Panc1 (cell line): ENCODE data around the gene PHTF2. TPM values are rescaled to one million over a fixed set of nuclear protein-coding genes. Genes with fewer than 3 reads are reported as not detected.
A peak's percentile ranks its signal among the peaks of the same experiment; 100 is the strongest.

Experiments
- ATAC-seq: fragments of 200-7000 bp; cut with Tn5 transposase; 2 replicates; pipeline ENCODE4 v1.9.1; 2020; ENCODE audit warnings: mild to moderate bottlenecking, moderate library complexity
- BruUV-seq: library from RNA; stranded (reverse); fragments of 400-500 nt; replicated peaks from 2 replicates; lab custom pipeline; 2021; lab: Mats Ljungman, UMichigan
- CTCF ChIA-PET: fragments of 300-600 bp; sonication (Branson Sonifier 250); formaldehyde crosslinking; loops from one replicate; lab custom pipeline; 2022; ENCODE audit warnings: antibody characterized with exemption; lab: Charles Lee
- POLR2A ChIA-PET: fragments of 300-600 bp; sonication (Branson Sonifier 250); formaldehyde crosslinking; loops from one replicate; lab custom pipeline; 2022; ENCODE audit warnings: antibody characterized with exemption; lab: Charles Lee
- DNase-seq: peaks from one replicate; pipeline ENCODE4 v3.0.0-alpha.2; 2010; ENCODE audit warnings: low read depth, low spot score
- H3K27ac ChIP-seq: 2 replicates; pipeline ENCODE4 v1.5.1; 2011; ENCODE audit warnings: mild to moderate bottlenecking, low read length, inconsistent platforms
- H3K27me3 ChIP-seq: fragments of 200-500 bp; sonication (Bioruptor generic); 2 replicates; pipeline ENCODE4 v1.6.0; 2014; ENCODE audit warnings: low read length, inconsistent platforms; ENCODE audit not compliant: control insufficient read depth, insufficient read depth
- H3K36me3 ChIP-seq: fragments of 200-500 bp; sonication (Bioruptor generic); 2 replicates; pipeline ENCODE4 v1.5.1; 2014; ENCODE audit warnings: inconsistent platforms, mild to moderate bottlenecking, low read length, moderate library complexity; ENCODE audit not compliant: control insufficient read depth, insufficient read depth
- H3K4me1 ChIP-seq: 2 replicates; pipeline ENCODE4 v1.5.1; 2011; ENCODE audit warnings: inconsistent platforms, mild to moderate bottlenecking, low read length, moderate library complexity; ENCODE audit not compliant: control insufficient read depth, insufficient read depth
- H3K4me3 ChIP-seq, 2 experiments: 2 replicates each; pipeline ENCODE4 v1.5.1; 2011 to 2012; ENCODE audit warnings: low read depth in 2 of 2, low read length in 2 of 2, mild to moderate bottlenecking in 2 of 2, inconsistent platforms in 1 of 2, moderate library complexity in 1 of 2
- H3K9me3 ChIP-seq: fragments of 200-500 bp; sonication (Bioruptor generic); 2 replicates; pipeline ENCODE4 v1.5.1; 2014; ENCODE audit warnings: low read depth, mild to moderate bottlenecking, inconsistent platforms, low read length, moderate library complexity; ENCODE audit not compliant: control insufficient read depth, insufficient read depth
- CTCF ChIP-seq: fragments of 450-650 bp; IDR thresholded peaks from 2 replicates; pipeline ENCODE4 v1.5.1; 2017; ENCODE audit warnings: mild to moderate bottlenecking
- POLR2AphosphoS5 ChIP-seq: IDR thresholded peaks from 2 replicates; pipeline ENCODE4 v1.6.1; 2012; ENCODE audit warnings: mild to moderate bottlenecking, low read depth, low read length, moderate library complexity
- REST ChIP-seq, 2 experiments: IDR thresholded peaks; 2 replicates each; pipeline ENCODE4 v1.6.1; 2011 to 2012; ENCODE audit warnings: low read depth in 2 of 2, control low read depth in 1 of 2, low read length in 1 of 2, mild to moderate bottlenecking in 1 of 2, moderate library complexity in 1 of 2; ENCODE audit not compliant: insufficient read depth in 1 of 2
- SIN3A ChIP-seq: IDR thresholded peaks from 2 replicates; pipeline ENCODE4 v1.6.1; 2012; ENCODE audit warnings: low read depth, mild to moderate bottlenecking, low read length, moderate library complexity, borderline replicate concordance; ENCODE audit not compliant: insufficient read depth
- TCF7L2 ChIP-seq: IDR thresholded peaks from 2 replicates; pipeline ENCODE4 v1.6.1; 2011; ENCODE audit warnings: mild to moderate bottlenecking, low read depth, low read length, inconsistent platforms
- in situ Hi-C: cut with HindIII; loops from 2 replicates; pipeline ENCODE4 v1.10.0; 2016; ENCODE audit warnings: low sequenced_read_pairs, low pct_unique_long_range_greater_than_20kb
- intact Hi-C: fragments of 100-400 bp; cut with micrococcal nuclease; formaldehyde crosslinking; loops from one replicate; pipeline ENCODE4 v1.10.0; 2022; ENCODE audit not compliant: unreplicated experiment
- total RNA-seq: library from RNA; stranded (reverse); gene quantifications from one replicate; pipeline ENCODE4 v1.2.1, GENCODE V29; 2021; ENCODE audit not compliant: unreplicated experiment

PHTF2 gene
- total RNA-seq, 1 experiment from 2014 or later = 61.5 TPM

DNA sequence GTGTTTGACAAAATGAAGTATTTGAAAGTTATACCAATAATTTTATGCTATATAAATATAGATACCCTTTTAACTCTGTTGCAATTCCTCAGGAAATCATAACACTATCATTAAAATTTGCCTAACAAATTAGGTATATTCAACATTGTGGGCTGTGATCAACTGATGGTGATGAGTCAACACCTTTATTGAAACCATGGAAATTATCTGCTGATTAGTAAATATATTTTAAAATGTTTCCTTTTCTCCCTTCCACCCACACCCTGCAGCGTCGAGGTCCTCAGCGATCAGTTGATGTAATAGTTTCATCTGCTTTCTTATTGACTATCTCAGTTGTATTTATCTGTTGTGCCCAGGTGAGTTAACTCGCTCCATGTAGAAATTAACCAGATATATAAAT, 143.9 kb downstream of the PHTF2 start:
- H3K4me3 ChIP-seq = no peak overlapping the region
- CTCF ChIA-PET = no interaction called here
- no peak for ATAC-seq
- no peak overlapping the region for H3K27ac ChIP-seq
- POLR2A ChIA-PET = no interaction called here
- TF ChIP-seq TCF7L2 (no peak), SIN3A (no peak), CTCF (no peak), REST (IDR thresholded peaks at IDR 0.05; ENCODE audit: insufficient read depth in 1 of 2, low read depth in 2 of 2, low read length in 1 of 2) (no peak), POLR2AphosphoS5 (no peak)
- in situ Hi-C loops (no loop called here), intact Hi-C loops (no loop called here)
- DNase-seq = no peak
- H3K27me3 ChIP-seq = no peaks in the 10 kb centered on the region
- no peaks in the 10 kb centered on the region for H3K4me1 ChIP-seq
- H3K9me3 ChIP-seq = no peaks in the 10 kb centered on the region
- no TSS peak for BruUV-seq
- H3K36me3 ChIP-seq = no peaks in the 10 kb centered on the region; the same call in 1 of the 2 replicates

GRCh38 chr7:77944183-77945182, 145.9 kb downstream of the PHTF2 start:
- ATAC-seq (no peak), DNase-seq (no peak)
- Histone ChIP-seq H3K4me3 (no peak overlapping the region), H3K9me3 (no peaks in the 10 kb centered on the region), H3K4me1 (no peaks in the 10 kb centered on the region), H3K36me3 (no peaks in the 10 kb centered on the region; the same call in 1 of the 2 replicates), H3K27me3 (no peaks in the 10 kb centered on the region), H3K27ac (no peak overlapping the region)
- intact Hi-C loops = no loop called here
- ChIA-PET POLR2A (no interaction called here), CTCF (no interaction called here)
- TSS peak; percentile 9 for BruUV-seq
- TF ChIP-seq POLR2AphosphoS5 (no peak), TCF7L2 (no peak), CTCF (no peak)
- in situ Hi-C loops = no loop called here
